ENCODE measurements around the gene SAMD4A. TPM values are rescaled to one million over a fixed set of nuclear protein-coding genes. Genes with fewer than 3 reads are reported as not detected.

SAMD4A gene
- polyA plus RNA-seq, 2 of the 4 experiments (the other 2 are of a cell fraction): 3.9 to 5.4 TPM

- TF ChIP-seq HMGXB4 (CRISPR knock-in tag; IDR thresholded peaks at IDR 0.05; ENCODE audit: borderline replicate concordance) (no peak), GATA3 (IDR thresholded peaks at IDR 0.05; ENCODE audit: borderline replicate concordance) (no peak)
Measured at GRCh38 chr14:54562334-54562733, 4.6 kb upstream of the SAMD4A start (continued).

- ATAC-seq: no peak
- peak; percentile 24 to 64 for DNase-seq (ENCODE audit: low read depth in 1 of 2, low spot score in 1 of 2)
- POLR2A ChIA-PET: interaction anchor here (0.6 to 4.8 kb wide), 5 partner anchors 14 to 227 kb away, joined by 3 to 78 read pairs (median 4); no protein-coding TSS in a partner anchor
- FAIRE-seq: peak; percentile 92
- Histone ChIP-seq H3K4me1 (peaks cover 16% of the 10 kb centered on the region), H3K9me3 (no peaks in the 10 kb centered on the region), H3K4me3 (peak overlapping the region; percentile 75), H3K27ac (peak overlapping the region; percentile 88 to 98; a peak in 4 of 6 replicates), H3K4me2 (peak overlapping the region; percentile 88)
- TF ChIP-seq MAX (IDR thresholded peaks at IDR 0.05) (no peak), CHD2 (IDR thresholded peaks at IDR 0.05; ENCODE audit: low read length, partially characterized antibody) (no peak), CTCF (IDR thresholded peaks at IDR 0.05) (peak; percentile 94), MAFK (IDR thresholded peaks at IDR 0.05; ENCODE audit: partially characterized antibody) (no peak), ZFP36 (IDR thresholded peaks at IDR 0.05; ENCODE audit: borderline replicate concordance, partially characterized antibody) (no peak), CBX2 (IDR thresholded peaks at IDR 0.05; ENCODE audit: borderline replicate concordance, low read depth) (no peak), SMC3 (IDR thresholded peaks at IDR 0.05) (peak; percentile 88), RAD21 (conservative IDR thresholded peaks at IDR 0.05 in 1 of 2, IDR thresholded peaks at IDR 0.05 in 1 of 2) (peak; percentile 90 to 91), HOXB5 (CRISPR knock-in tag; IDR thresholded peaks at IDR 0.05) (peak; percentile 77; the same call in 1 of the 2 replicates), SREBF2 (IDR thresholded peaks at IDR 0.05) (no peak)
- CTCF ChIA-PET: interaction anchor here (0.6 to 13.8 kb wide), 67 partner anchors 8 to 1918 kb away, joined by 3 to 272 read pairs (median 5); partner anchors contain the start of gene CGRRF1
- 6% methylated on average over 9 of the region's 9 CpGs for WGBS (ENCODE audit: missing lambda C conversion rate)
Measured at GRCh38 chr14:54564071-54564867, 2.7 kb upstream of the SAMD4A start.

GRCh38 chr14:54564868-54565784, 1.8 kb upstream of the SAMD4A start:
- Histone ChIP-seq H3K4me2 (peak overlapping the region; percentile 88), H3K4me1 (peaks cover 24% of the 10 kb centered on the region), H3K9me3 (no peaks in the 10 kb centered on the region), H3K27ac (peak overlapping the region; percentile 88 to 98), H3K4me3 (peak overlapping the region; percentile 75)
- FAIRE-seq (no peak), ATAC-seq (peak; percentile 60 to 75), DNase-seq (ENCODE audit: low read depth in 1 of 2, low spot score in 1 of 2) (peak; percentile 38 to 78)
- WGBS (ENCODE audit: missing lambda C conversion rate): under 1% methylated on average over 54 of the region's 69 CpGs
- CTCF ChIA-PET: interaction anchor here (0.6 to 13.8 kb wide), 57 partner anchors 8 to 427 kb away, joined by 3 to 272 read pairs (median 6); partner anchors contain the start of gene CGRRF1
- POLR2A ChIA-PET: interaction anchor here (0.6 to 4.8 kb wide), 12 partner anchors 13 to 337 kb away, joined by 3 to 78 read pairs (median 4); partner anchors contain the start of gene GCH1
- no peak for TF ChIP-seq KDM1A (IDR thresholded peaks at IDR 0.05; ENCODE audit: low read depth)
- peak; percentile 55; the same call in 1 of the 2 replicates for TF ChIP-seq PHF8 (IDR thresholded peaks at IDR 0.05; ENCODE audit: borderline replicate concordance, low read depth)
- no peak for TF ChIP-seq NR3C1 (IDR thresholded peaks at IDR 0.05)
- no peak for TF ChIP-seq RFX5 (IDR thresholded peaks at IDR 0.05)
- TF ChIP-seq CBX2 (IDR thresholded peaks at IDR 0.05; ENCODE audit: borderline replicate concordance, low read depth): no peak
- no peak for TF ChIP-seq MAFK (IDR thresholded peaks at IDR 0.05; ENCODE audit: partially characterized antibody)
- TF ChIP-seq ELK1 (IDR thresholded peaks at IDR 0.05; ENCODE audit: low read depth, low read length): no peak
- no peak for TF ChIP-seq USF2 (IDR thresholded peaks at IDR 0.05)
- no peak for TF ChIP-seq HOXB5 (CRISPR knock-in tag; IDR thresholded peaks at IDR 0.05)
- TF ChIP-seq HES2 (IDR thresholded peaks at IDR 0.05): no peak
- TF ChIP-seq ATOH8 (CRISPR knock-in tag; IDR thresholded peaks at IDR 0.05; ENCODE audit: low read depth): no peak
- no peak for TF ChIP-seq HOXB13 (CRISPR knock-in tag; IDR thresholded peaks at IDR 0.05; ENCODE audit: low read depth)
- TF ChIP-seq FOXS1 (CRISPR knock-in tag; IDR thresholded peaks at IDR 0.05): no peak
- TF ChIP-seq KDM5A (IDR thresholded peaks at IDR 0.05): no peak

Data from A549 (cell line).